GM12878 (cell line): ENCODE data around the gene CNNM3. TPM values are rescaled to one million over a fixed set of nuclear protein-coding genes. Genes with fewer than 3 reads are reported as not detected.

Experiments
- ATAC-seq: fragments of 200-7000 bp; cut with Tn5 transposase; 3 replicates; pipeline ENCODE4 v1.9.1; 2020; ENCODE audit warnings: mild to moderate bottlenecking, moderate library complexity
- BruUV-seq: library from RNA; stranded (reverse); fragments of 400-500 nt; replicated peaks from 2 replicates; lab custom pipeline; 2021; lab: Mats Ljungman, UMichigan
- CTCF ChIA-PET: fragments of 300-600 bp; sonication (Branson Sonifier 250); formaldehyde crosslinking; extraction: SDS; loops from one replicate; lab custom pipeline; 2021; ENCODE audit warnings: inconsistent platforms; lab: Yijun Ruan, JAX
- POLR2A ChIA-PET: fragments of 350-600 bp; formaldehyde crosslinking; extraction: SDS; loops from one replicate; lab custom pipeline; 2021; ENCODE audit warnings: inconsistent platforms; lab: Charles Lee
- RAD21 ChIA-PET: fragments of 300-600 bp; sonication (Branson Sonifier 250); formaldehyde crosslinking; loops from one replicate; lab custom pipeline; 2023; ENCODE audit warnings: antibody characterized with exemption; ENCODE audit not compliant: unreplicated experiment; lab: Charles Lee
- SMC1A ChIA-PET: fragments of 300-600 bp; sonication (Branson Sonifier 250); formaldehyde crosslinking; loops from one replicate; lab custom pipeline; 2023; ENCODE audit not compliant: unreplicated experiment, uncharacterized antibody; lab: Charles Lee
- DNase-seq: peaks from one replicate; pipeline ENCODE4 v3.0.0-alpha.2; 2011; ENCODE audit warnings: low read depth, low spot score
- FAIRE-seq: peaks from 3 replicates; lab custom pipeline; 2011; peaks lifted over from hg19 to GRCh38; lab: Jason Lieb, UNC
- H2AFZ ChIP-seq: 2 replicates; pipeline ENCODE4 v1.6.0; 2011; ENCODE audit warnings: low read depth, low read length, control low read depth; ENCODE audit not compliant: control insufficient read depth
- H3K27ac ChIP-seq: 2 replicates; pipeline ENCODE4 v1.5.1; 2011; ENCODE audit warnings: control low read depth; ENCODE audit not compliant: control insufficient read depth, insufficient read depth
- H3K27me3 ChIP-seq, 2 experiments: replicated peaks in 1 of 2; 2 replicates each; pipeline versions ENCODE4 v1.6.0 to v1.6.1; 2011; ENCODE audit warnings: low read length in 1 of 2; ENCODE audit not compliant: control insufficient read depth in 2 of 2, insufficient read depth in 2 of 2
- H3K36me3 ChIP-seq, 2 experiments: 2 replicates each; pipeline ENCODE4 v1.5.1; 2011; ENCODE audit warnings: low read length in 1 of 2; ENCODE audit not compliant: control insufficient read depth in 2 of 2, insufficient read depth in 2 of 2
- H3K4me1 ChIP-seq: 2 replicates; pipeline ENCODE4 v1.6.1; 2011; ENCODE audit warnings: mild to moderate bottlenecking, low read length, moderate library complexity, mixed read lengths; ENCODE audit not compliant: control insufficient read depth, insufficient read depth
- H3K4me2 ChIP-seq: 2 replicates; pipeline ENCODE4 v1.6.0; 2011; ENCODE audit warnings: control low read depth; ENCODE audit not compliant: control insufficient read depth, insufficient read depth
- H3K4me3 ChIP-seq: fragments of 200-600 bp; sonication (generic); 2 replicates; pipeline ENCODE4 v1.5.1; 2016
- H3K79me2 ChIP-seq: 2 replicates; pipeline ENCODE4 v1.6.0; 2011; ENCODE audit warnings: low read length; ENCODE audit not compliant: control insufficient read depth, insufficient read depth
- H3K9ac ChIP-seq: 2 replicates; pipeline ENCODE4 v1.8.0; 2011; ENCODE audit warnings: low read length, control low read depth, mixed read lengths; ENCODE audit not compliant: control insufficient read depth, insufficient read depth
- H3K9me3 ChIP-seq: replicated peaks from 3 replicates; pipeline ENCODE4 v1.5.1; 2011; ENCODE audit warnings: mild to moderate bottlenecking, low read length; ENCODE audit not compliant: control insufficient read depth, insufficient read depth
- H4K20me1 ChIP-seq: 2 replicates; pipeline ENCODE4 v1.6.0; 2011; ENCODE audit not compliant: control insufficient read depth, insufficient read depth
- EED ChIP-seq: sonication (generic); IDR thresholded peaks from 2 replicates; pipeline ENCODE4 v1.6.1; 2016; ENCODE audit warnings: antibody characterized with exemption, low read depth
- WGBS: methylation state at CpG from one replicate; pipeline ENCODE4 v1.1.6; 2016; ENCODE audit warnings: low lambda C conversion rate; ENCODE audit not compliant: insufficient replicate concordance, insufficient coverage; ENCODE audit errors: missing lambda C conversion rate; 5-methylcytosine and 5-hydroxymethylcytosine counted together
- in situ Hi-C: fragments of 300-500 bp; cut with MboI; formaldehyde crosslinking; loops from 9 replicates; pipeline ENCODE4 v1.14.3; 2018; ENCODE audit warnings: mixed read lengths
- intact Hi-C: fragments of 100-400 bp; cut with micrococcal nuclease; formaldehyde crosslinking; loops from one replicate; pipeline ENCODE4 v1.14.2; 2022; ENCODE audit not compliant: unreplicated experiment
- polyA plus RNA-seq, 11 experiments: library from polyadenylated mRNA; depleted of rRNA in 4 of 11; unstranded in 6 of 11; stranded (reverse) in 5 of 11; fragments of >200 nt; fragmentation: Nextera tagmentation in 4 of 11; fragmentation: Illumina TruSeq in 1 of 11; extraction: Ambion mirVana in 4 of 11; extraction: Trizol in 1 of 11; gene quantifications; 1 replicate in 1 of 11; 2 replicates in 10 of 11; pipeline versions ENCODE4 v1.2.1 to v1.2.3, GENCODE V29; 2011 to 2016; ENCODE audit warnings: inconsistent platforms in 2 of 11, missing spikeins in 2 of 11, low read depth in 1 of 11
- total RNA-seq, 4 experiments: library from RNA; depleted of rRNA in 3 of 4; stranded (reverse); fragments of >200 nt in 3 of 4; fragmentation: Illumina TruSeq in 1 of 4; extraction: Trizol in 1 of 4; gene quantifications; 2 replicates each; pipeline versions ENCODE4 v1.2.1 to v1.2.3, GENCODE V29; 2013 to 2021
- TF ChIP-seq, protein P1 (sequence below): IDR thresholded peaks from 2 replicates; pipeline ENCODE4 v1.6.1; 2012; ENCODE audit warnings: improper control_type of control experiment, low read depth, low read length; ENCODE audit not compliant: insufficient replicate concordance

CNNM3 gene
- total and polyA plus RNA-seq, 10 of the 15 experiments (the other 5 are each of a cell fraction or from before 2014, with no cell fraction given) = 0.72 to 14.3 (median 4.0) TPM

DNA sequence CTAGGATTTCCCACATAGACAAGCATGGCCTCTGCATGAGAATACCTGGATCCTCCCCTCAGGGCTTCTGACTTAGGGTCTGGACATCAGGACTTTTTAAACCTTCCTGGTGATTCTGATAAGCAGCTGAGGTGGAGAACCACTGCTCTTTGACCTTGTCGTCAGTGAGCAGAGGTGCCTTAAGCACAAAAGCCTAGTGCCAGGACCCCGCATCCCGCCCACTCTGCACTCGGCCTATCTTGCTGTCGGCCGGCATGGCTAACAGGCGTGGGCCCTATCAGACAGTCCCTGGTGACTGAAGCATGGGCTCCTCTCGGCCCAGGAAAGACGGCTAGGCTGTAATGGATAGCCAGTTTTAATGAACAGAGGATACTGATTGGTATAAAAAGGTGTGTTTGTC lies 21.5 kb downstream of the CNNM3 start:
- intact Hi-C loops = no loop called here
- FAIRE-seq = no peak
- Histone ChIP-seq H3K9ac (no peak overlapping the region), H3K36me3 (peaks cover 4 to 7% of the 10 kb centered on the region in 2 experiments), H2AFZ (no peak overlapping the region), H3K79me2 (no peaks in the 10 kb centered on the region), H3K27ac (no peak overlapping the region), H3K4me2 (no peak overlapping the region), H3K9me3 (no peaks in the 10 kb centered on the region), H3K4me1 (peaks cover 9% of the 10 kb centered on the region), H4K20me1 (no peaks in the 10 kb centered on the region), H3K27me3 (no peaks in the 10 kb centered on the region), H3K4me3 (no peak overlapping the region)
- CTCF ChIA-PET = no interaction called here
- BruUV-seq = no TSS peak
- over 99% methylated on average over 9 of the region's 9 CpGs for WGBS
- RAD21 ChIA-PET = interaction anchor here (1.2 kb wide), 1 partner anchor 20 kb away, joined by 3 read pairs; the partner anchor contains the start of gene ANKRD39
- no peak for DNase-seq
- no peak for TF ChIP-seq EED
- TF ChIP-seq, protein P1, sequence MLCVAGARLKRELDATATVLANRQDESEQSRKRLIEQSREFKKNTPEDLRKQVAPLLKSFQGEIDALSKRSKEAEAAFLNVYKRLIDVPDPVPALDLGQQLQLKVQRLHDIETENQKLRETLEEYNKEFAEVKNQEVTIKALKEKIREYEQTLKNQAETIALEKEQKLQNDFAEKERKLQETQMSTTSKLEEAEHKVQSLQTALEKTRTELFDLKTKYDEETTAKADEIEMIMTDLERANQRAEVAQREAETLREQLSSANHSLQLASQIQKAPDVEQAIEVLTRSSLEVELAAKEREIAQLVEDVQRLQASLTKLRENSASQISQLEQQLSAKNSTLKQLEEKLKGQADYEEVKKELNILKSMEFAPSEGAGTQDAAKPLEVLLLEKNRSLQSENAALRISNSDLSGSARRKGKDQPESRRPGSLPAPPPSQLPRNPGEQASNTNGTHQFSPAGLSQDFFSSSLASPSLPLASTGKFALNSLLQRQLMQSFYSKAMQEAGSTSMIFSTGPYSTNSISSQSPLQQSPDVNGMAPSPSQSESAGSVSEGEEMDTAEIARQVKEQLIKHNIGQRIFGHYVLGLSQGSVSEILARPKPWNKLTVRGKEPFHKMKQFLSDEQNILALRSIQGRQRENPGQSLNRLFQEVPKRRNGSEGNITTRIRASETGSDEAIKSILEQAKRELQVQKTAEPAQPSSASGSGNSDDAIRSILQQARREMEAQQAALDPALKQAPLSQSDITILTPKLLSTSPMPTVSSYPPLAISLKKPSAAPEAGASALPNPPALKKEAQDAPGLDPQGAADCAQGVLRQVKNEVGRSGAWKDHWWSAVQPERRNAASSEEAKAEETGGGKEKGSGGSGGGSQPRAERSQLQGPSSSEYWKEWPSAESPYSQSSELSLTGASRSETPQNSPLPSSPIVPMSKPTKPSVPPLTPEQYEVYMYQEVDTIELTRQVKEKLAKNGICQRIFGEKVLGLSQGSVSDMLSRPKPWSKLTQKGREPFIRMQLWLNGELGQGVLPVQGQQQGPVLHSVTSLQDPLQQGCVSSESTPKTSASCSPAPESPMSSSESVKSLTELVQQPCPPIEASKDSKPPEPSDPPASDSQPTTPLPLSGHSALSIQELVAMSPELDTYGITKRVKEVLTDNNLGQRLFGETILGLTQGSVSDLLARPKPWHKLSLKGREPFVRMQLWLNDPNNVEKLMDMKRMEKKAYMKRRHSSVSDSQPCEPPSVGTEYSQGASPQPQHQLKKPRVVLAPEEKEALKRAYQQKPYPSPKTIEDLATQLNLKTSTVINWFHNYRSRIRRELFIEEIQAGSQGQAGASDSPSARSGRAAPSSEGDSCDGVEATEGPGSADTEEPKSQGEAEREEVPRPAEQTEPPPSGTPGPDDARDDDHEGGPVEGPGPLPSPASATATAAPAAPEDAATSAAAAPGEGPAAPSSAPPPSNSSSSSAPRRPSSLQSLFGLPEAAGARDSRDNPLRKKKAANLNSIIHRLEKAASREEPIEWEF = no peak
- POLR2A ChIA-PET = no interaction called here
- SMC1A ChIA-PET = no interaction called here
- in situ Hi-C loops = no loop called here
- no peak for ATAC-seq
